A673 (cell line): ENCODE results near the gene MACROH2A1.

Source experiments
- EZH2 ChIP-seq: fragments of 200-600 bp; sonication (generic); IDR thresholded peaks from 2 replicates; pipeline ENCODE4 v1.6.1; 2017; ENCODE audit warnings: borderline replicate concordance, low read depth, mild to moderate bottlenecking, mixed read lengths, antibody characterized with exemption, low read length; ENCODE audit not compliant: poor library complexity, severe bottlenecking
- TF ChIP-seq, protein P1 (sequence below): fragments of 300-800, 200-600 bp; sonication (generic); conservative IDR thresholded peaks from 2 replicates; pipeline ENCODE4 v1.5.1; 2017; ENCODE audit warnings: low read depth, mild to moderate bottlenecking, antibody characterized with exemption, low read length, moderate library complexity, mixed read lengths

- TF ChIP-seq, protein P1, sequence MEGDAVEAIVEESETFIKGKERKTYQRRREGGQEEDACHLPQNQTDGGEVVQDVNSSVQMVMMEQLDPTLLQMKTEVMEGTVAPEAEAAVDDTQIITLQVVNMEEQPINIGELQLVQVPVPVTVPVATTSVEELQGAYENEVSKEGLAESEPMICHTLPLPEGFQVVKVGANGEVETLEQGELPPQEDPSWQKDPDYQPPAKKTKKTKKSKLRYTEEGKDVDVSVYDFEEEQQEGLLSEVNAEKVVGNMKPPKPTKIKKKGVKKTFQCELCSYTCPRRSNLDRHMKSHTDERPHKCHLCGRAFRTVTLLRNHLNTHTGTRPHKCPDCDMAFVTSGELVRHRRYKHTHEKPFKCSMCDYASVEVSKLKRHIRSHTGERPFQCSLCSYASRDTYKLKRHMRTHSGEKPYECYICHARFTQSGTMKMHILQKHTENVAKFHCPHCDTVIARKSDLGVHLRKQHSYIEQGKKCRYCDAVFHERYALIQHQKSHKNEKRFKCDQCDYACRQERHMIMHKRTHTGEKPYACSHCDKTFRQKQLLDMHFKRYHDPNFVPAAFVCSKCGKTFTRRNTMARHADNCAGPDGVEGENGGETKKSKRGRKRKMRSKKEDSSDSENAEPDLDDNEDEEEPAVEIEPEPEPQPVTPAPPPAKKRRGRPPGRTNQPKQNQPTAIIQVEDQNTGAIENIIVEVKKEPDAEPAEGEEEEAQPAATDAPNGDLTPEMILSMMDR = no peak
- no peak for TF ChIP-seq EZH2
Measured at GRCh38 chr5:135303582-135304173, 95.4 kb downstream of the MACROH2A1 start.
